ENCODE data around the gene MTURN. TPM values are rescaled to one million over a fixed set of nuclear protein-coding genes. Genes with fewer than 3 reads are reported as not detected.

The MTURN gene
- polyA plus RNA-seq, 1 donor from 2014 or later, result 75.5 TPM

- no peaks in the 10 kb centered on the region for H3K36me3 ChIP-seq (ENCODE audit: insufficient read depth, low read length)
- no peaks in the 10 kb centered on the region for H3K9me2 ChIP-seq (ENCODE audit: insufficient read depth, low read length)
- H3K79me2 ChIP-seq (replicated peaks; ENCODE audit: insufficient read depth, low read length), result no peaks in the 10 kb centered on the region
- no peaks in the 10 kb centered on the region for H3K9me3 ChIP-seq (ENCODE audit: low read length)
- H2AFZ ChIP-seq (ENCODE audit: low read depth, low read length), result no peak overlapping the region
- no peak overlapping the region for H3K4me3 ChIP-seq (ENCODE audit: low read length)
- no peaks in the 10 kb centered on the region for H3K27me3 ChIP-seq (ENCODE audit: insufficient read depth, low read depth, low read length)
- H3K4me2 ChIP-seq (ENCODE audit: low read length), result no peak overlapping the region
- H3K27ac ChIP-seq (ENCODE audit: low read length), result no peak overlapping the region
- no peaks in the 10 kb centered on the region for H4K20me1 ChIP-seq (ENCODE audit: insufficient read depth)
- H3F3A ChIP-seq (ENCODE audit: insufficient read depth, low read length, poor library complexity, severe bottlenecking), result no peaks in the 10 kb centered on the region
- TF ChIP-seq POLR2AphosphoS5 (IDR thresholded peaks at IDR 0.05), result no peak
- no peak overlapping the region for H3K9ac ChIP-seq (ENCODE audit: low read length)
Measured at GRCh38 chr7:30087371-30087770, 47.4 kb upstream of the MTURN start.

- Histone ChIP-seq H3K36me3 (ENCODE audit: insufficient read depth, low read length) (no peaks in the 10 kb centered on the region), H3K9me3 (ENCODE audit: low read length) (no peaks in the 10 kb centered on the region), H3K9ac (ENCODE audit: low read length) (no peak overlapping the region), H3K4me2 (ENCODE audit: low read length) (no peak overlapping the region), H2AFZ (ENCODE audit: low read depth, low read length) (no peak overlapping the region), H3K9me2 (ENCODE audit: insufficient read depth, low read length) (no peaks in the 10 kb centered on the region), H3K27me3 (ENCODE audit: insufficient read depth, low read depth, low read length) (no peaks in the 10 kb centered on the region), H4K20me1 (ENCODE audit: insufficient read depth) (no peaks in the 10 kb centered on the region), H3K27ac (ENCODE audit: low read length) (no peak overlapping the region), H3F3A (ENCODE audit: insufficient read depth, low read length, poor library complexity, severe bottlenecking) (no peaks in the 10 kb centered on the region), H3K4me3 (ENCODE audit: low read length) (no peak overlapping the region), H3K79me2 (replicated peaks; ENCODE audit: insufficient read depth, low read length) (no peaks in the 10 kb centered on the region)
- no peak for TF ChIP-seq TAF1 (IDR thresholded peaks at IDR 0.05; ENCODE audit: low read depth)
- no peak for TF ChIP-seq RAD21 (conservative IDR thresholded peaks at IDR 0.05)
- TF ChIP-seq EZH2 (IDR thresholded peaks at IDR 0.05; ENCODE audit: borderline replicate concordance, insufficient read depth, low read length, poor library complexity, severe bottlenecking), result no peak
- no peak for TF ChIP-seq CTCF (IDR thresholded peaks at IDR 0.05; ENCODE audit: poor library complexity, severe bottlenecking)
- no peak for TF ChIP-seq SMC3 (conservative IDR thresholded peaks at IDR 0.05; ENCODE audit: poor library complexity)
- TF ChIP-seq MXI1 (conservative IDR thresholded peaks at IDR 0.05; ENCODE audit: poor library complexity, severe bottlenecking), result no peak
- no peak for TF ChIP-seq POLR2AphosphoS5 (IDR thresholded peaks at IDR 0.05)
- no peak for TF ChIP-seq REST (IDR thresholded peaks at IDR 0.05; ENCODE audit: borderline replicate concordance)
- no peak for TF ChIP-seq EP300 (conservative IDR thresholded peaks at IDR 0.05; ENCODE audit: poor library complexity, severe bottlenecking)
Measured at GRCh38 chr7:30088362-30088761, 46.4 kb upstream of the MTURN start.

- no peak overlapping the region for H3K4me3 ChIP-seq (ENCODE audit: low read length)
- no peaks in the 10 kb centered on the region for H3K9me3 ChIP-seq (ENCODE audit: low read length)
- H2AFZ ChIP-seq (ENCODE audit: low read depth, low read length), result no peak overlapping the region
- H3K9me2 ChIP-seq (ENCODE audit: insufficient read depth, low read length), result no peaks in the 10 kb centered on the region
- no peaks in the 10 kb centered on the region for H3F3A ChIP-seq (ENCODE audit: insufficient read depth, low read length, poor library complexity, severe bottlenecking)
- H3K9ac ChIP-seq (ENCODE audit: low read length), result no peak overlapping the region
- H3K36me3 ChIP-seq (ENCODE audit: insufficient read depth, low read length), result no peaks in the 10 kb centered on the region
- H3K27ac ChIP-seq (ENCODE audit: low read length), result no peak overlapping the region
- no peak overlapping the region for H3K4me2 ChIP-seq (ENCODE audit: low read length)
- H3K27me3 ChIP-seq (ENCODE audit: insufficient read depth, low read depth, low read length), result no peaks in the 10 kb centered on the region
- H4K20me1 ChIP-seq (ENCODE audit: insufficient read depth), result no peaks in the 10 kb centered on the region
- TF ChIP-seq MXI1 (conservative IDR thresholded peaks at IDR 0.05; ENCODE audit: poor library complexity, severe bottlenecking) (no peak), CTCF (IDR thresholded peaks at IDR 0.05; ENCODE audit: poor library complexity, severe bottlenecking) (no peak), EZH2 (IDR thresholded peaks at IDR 0.05; ENCODE audit: borderline replicate concordance, insufficient read depth, low read length, poor library complexity, severe bottlenecking) (no peak), POLR2AphosphoS5 (IDR thresholded peaks at IDR 0.05) (no peak), REST (IDR thresholded peaks at IDR 0.05; ENCODE audit: borderline replicate concordance) (no peak), TAF1 (IDR thresholded peaks at IDR 0.05; ENCODE audit: low read depth) (no peak), SMC3 (conservative IDR thresholded peaks at IDR 0.05; ENCODE audit: poor library complexity) (no peak)
- no peaks in the 10 kb centered on the region for H3K79me2 ChIP-seq (replicated peaks; ENCODE audit: insufficient read depth, low read length)
Measured at GRCh38 chr7:30090111-30090510, 44.7 kb upstream of the MTURN start.
